HG02973 (cell line): Measurements from ENCODE around the gene CMTM3.
"Not testable (repeated sequence)": the region's sequence is repeated elsewhere in the genome, so short reads cannot be mapped to it uniquely, and the experiment has no call there.

Experiments used
- ATAC-seq: cut with Tn5 transposase; IDR thresholded peaks from one replicate; pipeline ENCODE4 v1.9.1; 2021; ENCODE audit warnings: moderate library complexity; ENCODE audit not compliant: unreplicated experiment

The CMTM3 gene

DNA sequence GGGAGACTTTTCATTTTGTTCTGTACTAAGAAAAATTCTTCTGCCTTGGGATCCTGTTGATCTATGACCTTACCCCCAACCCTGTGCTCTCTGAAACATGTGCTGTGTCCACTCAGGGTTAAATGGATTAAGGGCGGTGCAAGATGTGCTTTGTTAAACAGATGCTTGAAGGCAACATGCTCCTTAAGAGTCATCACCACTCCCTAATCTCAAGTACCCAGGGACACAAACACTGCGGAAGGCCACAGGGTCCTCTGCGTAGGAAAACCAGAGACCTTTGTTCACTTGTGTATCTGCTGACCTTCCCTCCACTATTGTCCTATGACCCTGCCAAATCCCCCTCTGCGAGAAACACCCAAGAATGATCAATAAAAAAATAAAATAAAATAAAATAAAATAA is 27.1 kb downstream of the CMTM3 start:
- ATAC-seq = not testable (repeated sequence)

DNA sequence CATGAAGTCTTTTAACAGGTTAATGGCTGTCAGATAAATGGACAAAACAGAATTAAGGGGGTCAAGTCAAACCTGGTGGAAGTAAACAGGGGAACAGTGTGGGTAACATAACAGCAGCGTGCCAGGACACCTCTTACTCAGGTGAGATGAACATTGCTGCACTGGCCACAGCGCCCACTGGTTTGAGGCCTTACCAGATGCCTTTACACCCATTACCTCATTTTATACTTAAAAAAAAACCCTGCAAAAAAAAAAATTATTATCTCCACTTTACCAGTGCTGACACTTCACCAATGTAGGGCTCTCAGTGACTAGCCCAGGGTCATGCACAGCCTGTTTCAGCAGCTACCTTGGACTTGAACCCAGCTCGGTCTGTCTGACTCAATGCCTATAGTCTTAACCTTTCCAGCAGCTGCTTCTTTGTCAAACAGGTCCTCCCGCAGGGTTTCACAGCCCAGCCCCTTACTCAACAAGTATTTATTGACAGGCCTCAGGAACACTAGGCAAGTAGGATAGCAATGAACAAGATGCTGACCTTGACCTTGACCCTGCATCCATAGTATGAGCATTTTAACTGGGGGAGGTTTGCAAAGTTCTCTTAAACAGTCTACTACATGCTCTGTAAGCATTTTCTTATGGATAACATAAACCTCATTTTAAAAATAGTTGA is 30.2 kb downstream of the CMTM3 start:
- ATAC-seq = no peak

DNA sequence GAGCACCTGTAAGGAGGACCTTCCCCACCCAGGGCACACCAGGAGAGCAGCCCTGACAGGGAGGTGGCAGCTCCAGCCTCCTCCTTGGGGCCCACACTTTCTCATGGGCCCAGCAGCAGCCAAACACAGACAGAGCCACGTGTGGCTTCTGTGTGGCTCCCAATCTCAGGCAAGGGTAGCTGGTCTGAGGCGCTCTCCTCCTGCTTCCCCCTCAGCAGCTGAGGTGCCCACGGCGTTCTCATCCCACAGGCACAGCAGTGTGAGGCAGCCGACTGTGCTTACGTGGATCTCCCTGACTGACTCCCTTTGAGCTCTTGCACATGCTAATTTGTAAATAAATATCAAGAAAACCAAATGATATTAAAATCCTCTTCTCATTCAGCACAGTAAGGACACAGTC is 30.9 kb downstream of the CMTM3 start:
- no peak for ATAC-seq

DNA sequence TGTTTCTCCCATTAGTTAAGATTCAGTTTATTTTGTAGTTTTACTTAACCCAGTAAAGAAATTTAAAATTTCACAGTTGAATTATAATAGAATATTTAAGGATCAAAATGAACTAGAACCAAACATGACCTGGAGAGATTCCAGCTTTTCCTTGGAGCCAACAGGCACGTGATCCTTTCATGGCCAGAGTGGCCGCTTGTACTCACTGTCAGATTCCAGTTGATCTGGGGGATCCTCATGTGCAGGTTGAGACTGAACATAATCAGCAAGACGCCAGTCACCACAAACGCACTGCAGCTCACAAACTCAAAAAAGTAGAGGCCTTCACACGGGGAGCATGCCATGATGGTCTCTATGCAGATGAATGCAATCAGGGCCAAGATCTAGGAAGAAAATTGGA is 31.7 kb downstream of the CMTM3 start:
- no peak for ATAC-seq

DNA sequence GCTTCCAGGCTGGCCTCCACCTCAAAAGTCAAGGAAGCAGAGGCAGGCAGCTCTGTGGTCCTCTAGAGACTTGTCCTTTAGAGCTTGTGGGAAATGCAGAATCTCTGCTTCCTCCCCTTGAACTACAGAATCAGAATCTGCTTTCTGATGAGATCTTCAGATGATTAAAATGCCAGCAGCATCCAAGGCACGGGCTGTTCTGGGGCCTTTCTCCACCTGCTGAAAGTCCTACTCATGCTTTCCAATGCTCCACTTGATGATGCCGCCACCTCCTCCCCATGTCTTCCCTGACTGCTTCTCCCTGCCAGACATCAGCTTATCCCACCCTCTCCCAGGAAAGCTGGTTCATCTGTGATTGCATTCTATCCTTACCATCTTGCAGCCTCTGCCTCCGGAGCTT is 33.3 kb downstream of the CMTM3 start:
- ATAC-seq = no peak

DNA sequence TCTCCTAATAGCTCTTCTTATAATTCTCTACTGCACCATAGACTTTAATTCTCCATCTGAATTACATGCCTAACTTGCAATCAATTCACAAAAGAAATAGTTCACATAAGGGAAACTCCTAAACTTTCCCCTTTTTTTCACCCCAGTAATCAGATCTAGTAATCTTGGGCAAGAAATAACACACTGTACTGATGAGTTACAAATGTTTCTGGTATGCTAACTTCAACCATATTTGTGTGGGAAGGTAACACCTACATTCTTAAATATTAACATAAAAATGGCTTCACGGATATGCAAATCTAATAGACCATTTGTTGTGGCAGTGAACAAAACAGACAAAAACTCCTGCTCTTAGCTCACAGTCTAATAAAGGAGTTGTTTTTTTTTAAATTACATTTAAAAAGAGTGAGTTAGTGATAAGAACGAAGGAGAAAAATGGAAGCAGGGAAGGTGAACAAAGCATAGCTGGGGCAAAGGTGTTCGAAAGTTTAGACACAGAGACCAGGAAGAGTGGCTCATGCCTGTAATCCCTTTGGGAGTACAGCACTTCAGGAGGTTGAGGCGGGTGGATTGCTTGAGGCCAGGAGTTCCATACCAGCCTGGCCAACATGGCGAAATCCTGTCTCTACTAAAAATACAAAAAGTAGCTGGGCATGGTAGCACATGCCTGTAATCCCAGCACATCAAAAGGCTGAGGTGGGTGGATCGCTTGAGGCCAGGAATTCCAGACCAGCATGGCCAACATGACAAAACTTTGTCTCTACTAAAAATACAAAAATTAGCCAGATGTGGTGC is 34.8 kb downstream of the CMTM3 start:
- ATAC-seq = no peak

DNA sequence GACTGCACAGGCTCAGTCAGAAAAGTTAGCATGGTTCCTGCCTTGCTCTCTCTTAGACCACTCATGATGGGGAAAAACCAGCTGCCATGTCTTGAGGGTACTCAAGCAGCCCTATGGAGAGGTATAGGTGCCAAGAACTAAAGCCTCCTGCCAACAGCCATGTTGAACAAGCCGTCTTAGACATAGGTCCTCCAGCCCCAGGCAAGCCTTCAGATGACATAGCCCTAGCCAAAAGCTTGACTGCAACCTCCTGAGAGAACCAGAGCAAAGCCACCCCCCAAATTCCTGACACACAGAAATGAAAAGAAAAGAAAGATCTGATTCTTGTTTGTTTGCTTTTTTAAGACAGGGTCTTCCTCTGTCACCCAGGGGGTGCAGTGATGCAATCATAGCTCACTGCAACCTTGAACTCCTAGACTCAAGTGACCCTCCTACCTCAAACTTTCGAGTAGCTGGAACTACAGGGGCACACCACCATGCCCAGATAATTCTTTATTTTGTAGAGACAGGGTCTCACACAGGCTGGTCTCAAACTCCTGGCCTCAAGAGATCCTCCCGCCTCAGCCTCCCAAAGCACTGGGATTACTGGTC is 36.3 kb downstream of the CMTM3 start:
- no peak for ATAC-seq

DNA sequence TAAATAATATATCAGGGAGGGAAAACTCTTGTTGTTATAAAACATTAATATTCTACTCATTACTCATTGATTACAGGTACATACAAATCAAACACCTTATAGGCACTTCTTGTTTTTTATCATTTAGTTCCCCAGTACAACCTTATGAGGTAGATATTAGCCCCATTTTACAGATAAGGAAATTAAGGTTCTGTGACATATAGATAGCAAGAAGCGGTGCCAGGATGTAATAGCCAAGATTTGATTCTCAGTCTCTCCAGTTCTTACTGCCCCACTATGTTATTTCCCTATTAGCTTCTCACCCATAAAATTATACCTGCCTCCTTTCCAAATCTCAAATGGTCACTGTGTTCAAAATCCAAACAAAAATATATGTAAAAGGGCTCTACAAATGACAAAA is 36.9 kb downstream of the CMTM3 start:
- ATAC-seq = no peak

DNA sequence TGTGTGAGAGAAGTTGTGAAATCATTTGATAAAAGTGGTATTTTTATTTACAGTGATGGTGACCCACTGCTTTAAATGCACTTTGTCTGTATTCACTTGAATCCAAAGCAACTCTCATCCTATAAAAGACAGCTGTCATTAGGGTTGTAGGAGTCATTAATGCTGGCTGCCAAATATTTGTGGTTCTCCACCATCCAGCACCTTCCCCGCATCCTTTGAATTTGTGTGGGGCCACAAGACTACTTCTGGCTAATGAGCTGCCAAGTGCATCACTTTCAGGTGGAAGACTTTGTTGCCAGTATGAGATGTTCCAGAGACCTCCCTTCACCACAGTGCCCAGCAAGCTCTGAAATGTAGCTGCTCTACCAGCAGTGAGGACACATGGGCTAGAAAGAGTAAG is 43.4 kb downstream of the CMTM3 start:
- no peak for ATAC-seq

DNA sequence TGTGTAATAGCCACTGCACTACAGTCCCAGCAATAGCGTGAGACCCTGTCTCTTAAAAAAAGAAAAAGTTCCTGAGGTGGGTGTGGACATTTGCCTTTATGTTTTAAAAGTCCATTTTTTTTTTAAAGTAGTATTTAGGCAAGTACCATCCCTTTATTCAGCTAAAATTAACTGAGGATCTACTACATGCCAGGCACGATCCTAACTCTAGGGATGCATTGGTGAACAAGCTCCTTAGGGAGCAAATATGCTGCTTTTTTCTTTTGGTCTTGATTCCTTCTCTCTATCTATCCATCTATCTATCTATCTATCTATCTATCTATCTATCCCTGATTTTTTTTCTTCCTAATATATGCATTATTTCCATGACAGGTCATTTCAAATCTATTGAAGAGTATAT is 44.7 kb downstream of the CMTM3 start:
- no peak for ATAC-seq

DNA sequence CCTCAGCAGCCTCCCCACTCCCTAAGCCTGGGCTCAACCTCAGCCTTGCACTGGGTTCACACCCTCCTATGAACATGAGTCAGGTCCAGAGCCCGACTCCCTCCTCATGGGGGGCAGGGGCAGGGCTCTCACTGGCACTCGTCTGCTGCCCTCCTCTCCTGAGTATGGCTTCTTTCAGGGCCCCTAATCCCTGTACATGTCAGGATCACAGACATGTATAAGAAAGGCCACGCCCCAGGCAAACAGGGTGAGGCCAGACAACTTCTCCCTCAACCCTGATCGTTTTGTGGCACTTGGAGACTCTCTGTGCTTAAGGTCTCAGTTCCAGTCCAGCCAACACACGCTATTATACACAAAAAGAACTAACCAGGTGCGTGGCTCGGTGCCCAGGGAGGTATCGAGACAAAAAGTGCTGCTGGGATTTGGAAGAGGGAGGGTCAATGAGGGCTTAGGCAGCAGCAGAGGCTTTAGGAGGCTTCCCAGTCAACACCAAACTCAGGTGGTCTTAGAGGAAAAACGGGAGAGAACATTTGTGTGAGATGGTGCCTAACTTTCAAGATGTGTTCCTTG is 45.2 kb downstream of the CMTM3 start:
- ATAC-seq = no peak

DNA sequence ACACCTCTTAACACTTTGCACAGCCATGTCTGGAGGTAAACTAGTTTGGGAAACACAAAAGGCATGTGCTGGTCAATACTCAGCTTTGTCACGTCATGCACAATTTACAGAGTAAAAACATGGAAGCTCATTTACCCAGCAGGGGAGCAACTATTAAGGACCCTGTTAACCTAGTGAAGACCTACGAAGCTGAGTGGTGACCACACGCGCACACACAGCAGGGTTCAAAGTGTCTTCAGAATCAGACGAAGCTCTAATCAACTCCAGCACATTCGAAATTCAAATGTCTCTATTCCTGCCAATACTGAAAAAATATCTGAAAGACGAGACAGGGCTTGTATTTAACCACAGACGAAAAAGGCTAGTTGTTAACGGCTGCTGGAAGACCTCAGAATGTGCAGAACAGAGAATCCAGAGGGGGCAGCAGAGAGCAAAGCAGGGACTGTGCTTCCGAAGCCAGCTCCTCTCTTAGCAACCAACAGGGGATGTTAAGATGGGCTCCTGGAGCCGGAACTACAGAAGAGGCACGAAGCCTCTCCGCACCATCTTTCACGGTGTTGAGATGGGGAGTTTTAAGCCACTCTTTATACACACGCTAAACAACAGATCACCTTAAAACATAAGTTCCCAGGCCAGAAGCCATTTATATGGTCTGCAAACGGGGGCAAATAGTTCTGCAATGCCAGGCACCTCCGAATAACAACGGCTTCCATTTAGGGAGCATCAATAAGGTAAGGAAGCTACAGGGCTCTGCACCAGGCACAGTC is 46.4 kb downstream of the CMTM3 start:
- ATAC-seq = peak; percentile 90

DNA sequence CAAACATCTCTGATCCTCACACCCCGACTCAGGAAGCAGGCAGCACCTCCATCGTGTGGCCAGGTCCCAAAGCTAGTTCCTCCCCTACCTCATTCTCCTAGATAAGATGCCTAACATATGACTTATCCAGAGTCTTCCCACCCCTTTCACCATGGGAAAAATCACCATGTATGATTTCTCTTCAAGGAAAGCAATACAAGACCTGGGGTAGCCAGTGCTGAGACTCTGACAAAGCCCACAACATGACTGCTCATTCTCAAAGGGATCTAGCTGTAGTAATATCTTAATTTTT is 46.9 kb downstream of the CMTM3 start:
- no peak for ATAC-seq

DNA sequence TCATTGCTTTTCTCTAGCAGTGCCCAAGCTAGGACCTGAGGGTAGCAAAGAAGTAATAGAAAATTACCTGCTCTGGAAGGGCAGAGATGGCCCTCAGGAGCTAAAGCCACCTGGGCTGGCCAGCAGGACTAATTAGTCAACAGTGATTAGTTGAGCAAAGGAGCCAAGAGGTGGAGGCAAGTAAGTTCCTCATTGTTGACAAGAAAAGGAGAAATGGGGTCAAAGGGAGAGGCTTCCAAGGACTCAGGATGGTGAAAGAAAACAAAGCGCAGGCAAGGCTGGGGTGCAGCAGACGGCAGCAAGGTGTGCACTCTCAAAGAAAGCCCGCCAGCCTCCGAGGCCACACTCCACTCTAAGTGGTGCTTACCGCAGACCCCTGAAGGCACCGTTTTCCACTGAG is 47.5 kb downstream of the CMTM3 start:
- ATAC-seq = no peak

DNA sequence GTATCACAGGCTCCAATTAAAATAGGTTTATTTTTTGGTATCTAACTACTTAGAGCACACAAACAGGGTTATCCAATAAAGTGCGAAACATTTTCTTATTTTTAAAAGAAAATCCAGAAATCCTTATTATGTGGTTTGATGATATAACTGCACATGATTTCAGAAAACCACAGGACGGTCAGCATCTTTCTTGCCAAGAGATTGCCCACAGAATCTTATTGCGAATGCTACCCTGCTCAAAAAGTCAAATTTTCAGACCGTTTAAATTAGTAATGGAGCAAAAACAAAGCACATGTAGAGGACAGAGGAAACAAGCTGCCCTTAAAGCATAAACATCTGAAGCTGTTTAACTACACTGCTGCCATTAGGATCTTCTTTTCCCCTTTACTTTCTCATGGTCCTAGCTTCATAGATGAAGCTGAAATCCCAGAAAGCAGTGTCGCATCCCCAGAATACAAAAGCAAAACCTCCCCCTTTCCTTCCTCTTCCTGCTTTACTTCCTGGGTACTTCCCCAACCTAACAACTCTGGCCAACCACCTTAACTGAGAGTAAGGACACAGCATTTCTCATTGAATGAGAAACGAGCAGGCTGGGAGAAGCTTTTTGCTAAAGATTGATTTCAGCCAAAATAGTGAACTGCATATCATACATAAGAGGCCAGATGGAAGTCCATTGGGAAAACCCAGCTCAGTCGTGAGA is 48.3 kb downstream of the CMTM3 start:
- ATAC-seq = no peak

DNA sequence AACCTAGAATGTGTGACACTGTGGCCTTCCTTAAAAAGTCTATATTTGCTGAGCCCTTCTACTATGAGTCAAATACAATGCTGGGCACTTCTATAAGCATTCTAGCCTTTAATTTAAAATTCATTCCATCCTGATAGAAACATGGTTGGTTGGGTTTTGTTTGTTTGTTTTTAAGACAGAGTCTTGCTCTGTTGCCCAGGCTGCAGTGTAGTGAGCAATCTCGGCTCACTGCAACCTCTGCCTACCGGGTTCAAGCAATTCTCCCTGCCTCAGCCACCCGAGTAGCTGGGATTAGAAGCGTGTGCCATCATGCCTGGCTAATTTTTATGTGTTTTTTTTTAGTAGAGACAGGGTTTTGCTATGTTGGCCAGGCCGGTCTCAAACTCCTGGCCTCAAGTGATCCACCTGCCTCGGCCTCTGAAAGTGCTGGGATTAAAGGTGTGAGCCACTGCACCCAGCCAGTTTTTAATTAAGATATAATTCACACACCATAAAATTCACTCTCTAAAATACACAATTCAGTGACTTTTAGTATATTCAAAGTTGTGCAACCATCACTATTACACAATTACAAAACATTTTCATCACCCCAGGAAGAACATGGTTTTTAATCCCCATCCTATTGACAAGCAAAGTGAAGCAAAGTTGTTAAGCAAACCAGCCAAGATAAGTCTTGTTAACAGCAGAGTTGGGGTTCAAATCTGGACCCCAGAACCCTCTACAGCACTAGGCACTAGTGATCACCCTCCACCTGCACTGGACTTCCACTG is 49.3 kb downstream of the CMTM3 start:
- no peak for ATAC-seq

DNA sequence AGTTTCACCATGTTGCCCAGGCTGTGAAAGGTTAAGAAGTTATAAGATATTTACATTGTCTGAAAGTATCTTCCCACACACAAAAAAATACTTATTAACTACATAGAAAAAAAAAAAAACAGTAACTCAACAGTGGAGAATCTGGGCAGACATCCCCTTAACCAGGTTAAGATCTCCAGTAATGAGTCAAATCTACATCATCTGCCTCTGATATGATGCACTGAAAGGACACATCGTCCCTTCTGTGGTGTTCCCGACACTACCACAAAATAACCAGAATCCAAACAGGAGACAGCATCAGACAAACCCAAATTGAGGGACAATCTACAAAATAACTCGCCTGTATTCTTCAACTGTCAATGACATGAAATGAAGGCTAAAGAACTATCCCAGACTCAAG is 52.0 kb downstream of the CMTM3 start:
- no peak for ATAC-seq

DNA sequence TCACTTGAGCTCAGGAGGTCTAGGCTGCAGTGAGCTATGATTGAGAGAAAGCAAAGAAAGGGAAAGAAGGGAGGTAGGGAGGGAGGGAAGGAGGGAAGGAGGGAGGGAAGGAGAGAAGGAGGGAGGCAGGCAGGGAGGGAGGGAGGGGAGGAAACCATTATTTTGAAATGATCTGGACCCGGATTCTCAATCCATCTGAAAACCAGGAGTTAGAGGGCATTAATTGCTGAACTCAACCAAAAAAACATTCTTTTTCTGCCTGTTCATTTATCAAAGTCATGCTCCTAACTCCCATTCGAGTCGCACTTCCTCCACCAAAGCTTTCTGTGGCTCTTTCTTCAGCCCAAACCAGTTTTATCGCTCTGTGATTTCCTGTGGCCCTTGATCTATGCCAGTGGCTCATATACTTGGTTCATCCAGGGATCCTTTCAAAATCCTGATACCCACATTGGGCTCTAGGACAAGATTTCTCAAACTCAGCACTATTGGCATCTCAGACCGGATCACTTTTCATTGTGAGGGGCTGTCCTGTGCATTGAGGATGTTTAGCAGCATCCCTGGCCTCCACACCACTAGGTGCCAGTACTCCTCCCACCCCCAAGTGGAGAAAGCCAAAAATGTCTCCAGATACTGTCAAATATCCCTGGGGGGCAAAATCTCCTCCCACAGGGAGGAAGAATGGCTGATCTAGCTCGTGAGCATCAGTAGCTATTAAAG is 53.8 kb downstream of the CMTM3 start:
- ATAC-seq = no peak

DNA sequence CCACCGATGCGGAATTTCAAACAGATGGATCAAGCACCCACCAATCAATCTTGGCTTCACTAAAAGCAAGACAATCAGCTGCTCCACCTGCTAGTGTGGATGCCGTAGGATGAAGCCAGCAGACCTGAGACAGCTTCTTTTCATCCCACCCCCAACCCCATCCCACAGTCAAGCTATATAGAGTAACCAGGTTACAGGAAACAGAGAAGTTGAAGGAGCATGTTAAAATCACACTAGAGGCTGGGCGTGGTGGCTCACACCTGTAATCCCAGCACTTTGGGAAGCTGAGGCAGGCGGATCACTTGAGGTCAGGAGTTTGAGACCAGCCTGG is 54.3 kb downstream of the CMTM3 start:
- ATAC-seq = no peak
